GM19099 (cell line): ENCODE measurements around the gene PTPRK.

ENCODE experiments used
- POLR2A ChIP-seq: IDR thresholded peaks from 3 replicates; pipeline ENCODE4 v1.6.1; 2011; ENCODE audit warnings: low read depth; ENCODE audit not compliant: insufficient read length; ENCODE audit errors: extremely low read depth

PTPRK gene

DNA sequence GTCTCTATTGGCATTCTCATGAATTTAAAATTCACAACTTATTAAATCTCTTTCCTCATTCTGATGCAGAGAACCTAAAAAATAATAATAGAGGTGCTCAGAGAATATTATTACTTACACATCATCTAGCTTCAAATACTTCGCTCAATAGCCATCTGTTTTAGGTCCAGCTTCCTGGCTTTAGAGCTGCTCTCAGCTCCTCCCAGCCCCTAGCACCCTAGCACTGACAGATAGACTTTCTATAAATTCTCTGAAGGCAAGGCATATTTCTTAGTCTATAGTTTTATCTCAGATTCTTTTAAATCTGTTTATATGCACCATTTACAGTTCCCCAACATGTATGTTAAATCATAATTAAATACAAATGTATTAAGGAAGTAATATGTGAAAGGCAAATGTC, 281.3 kb downstream of the PTPRK start:
- TF ChIP-seq POLR2A: no peak

- no peak for TF ChIP-seq POLR2A
Observed at GRCh38 chr6:128238225-128238624, 282.2 kb downstream of the PTPRK start.

GRCh38 chr6:128235556-128235955, 284.8 kb downstream of the PTPRK start:
- no peak for TF ChIP-seq POLR2A

- TF ChIP-seq POLR2A: no peak
Observed at GRCh38 chr6:128233531-128233930, 286.9 kb downstream of the PTPRK start.

DNA sequence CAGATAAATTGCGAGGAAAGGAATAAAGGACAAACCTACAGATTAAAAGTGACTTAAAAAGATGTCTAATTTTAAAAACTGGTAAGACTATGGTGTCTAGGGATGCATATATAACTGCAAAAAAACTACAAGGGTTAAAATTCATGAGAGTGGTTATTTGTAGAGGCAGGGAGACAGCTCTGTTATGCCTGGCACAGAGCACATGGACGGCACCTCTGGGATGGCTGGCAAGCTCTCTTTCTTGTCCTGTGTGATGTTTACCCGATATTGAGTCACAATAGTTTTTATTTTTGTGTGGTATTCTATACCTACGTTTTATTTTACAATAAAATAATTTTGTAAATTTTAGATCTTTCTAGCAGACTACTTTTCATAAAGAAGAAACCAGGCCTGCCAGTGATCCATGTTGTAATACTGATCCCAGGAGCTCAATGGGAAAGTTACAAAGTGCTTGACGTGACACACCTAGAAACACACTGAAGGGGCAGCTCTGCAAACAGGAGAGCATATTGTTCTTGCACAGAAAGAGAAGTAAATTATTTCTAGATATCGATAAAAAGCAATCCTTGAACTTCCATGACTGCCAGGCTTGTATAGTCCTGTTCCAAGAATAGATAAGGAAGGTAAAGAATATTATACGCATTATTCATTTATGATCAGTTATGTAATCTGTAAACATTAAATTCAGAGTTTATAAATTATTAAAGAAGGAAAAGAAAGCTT, 290.0 kb downstream of the PTPRK start:
- TF ChIP-seq POLR2A: no peak

DNA sequence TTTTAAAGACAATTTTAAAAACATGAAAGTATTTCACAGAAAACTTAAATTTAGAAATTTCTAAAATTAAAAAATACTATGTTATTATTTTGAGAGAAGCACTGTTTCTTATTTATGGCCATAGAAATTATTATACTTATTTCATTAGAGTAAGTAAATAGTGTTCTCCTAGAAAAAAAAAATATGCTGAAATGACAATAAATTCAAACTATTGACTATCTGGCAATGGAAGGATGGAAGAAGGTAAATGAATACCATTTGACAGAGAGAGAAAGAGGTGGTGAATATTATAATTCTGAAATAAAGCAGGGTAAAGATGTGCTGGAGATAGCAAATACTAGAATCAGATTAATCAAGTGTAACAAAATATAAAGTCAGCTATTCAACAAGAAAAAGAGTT, 294.8 kb downstream of the PTPRK start:
- TF ChIP-seq POLR2A: no peak

- no peak for TF ChIP-seq POLR2A
Observed at GRCh38 chr6:128216917-128217316, 303.5 kb downstream of the PTPRK start.

DNA sequence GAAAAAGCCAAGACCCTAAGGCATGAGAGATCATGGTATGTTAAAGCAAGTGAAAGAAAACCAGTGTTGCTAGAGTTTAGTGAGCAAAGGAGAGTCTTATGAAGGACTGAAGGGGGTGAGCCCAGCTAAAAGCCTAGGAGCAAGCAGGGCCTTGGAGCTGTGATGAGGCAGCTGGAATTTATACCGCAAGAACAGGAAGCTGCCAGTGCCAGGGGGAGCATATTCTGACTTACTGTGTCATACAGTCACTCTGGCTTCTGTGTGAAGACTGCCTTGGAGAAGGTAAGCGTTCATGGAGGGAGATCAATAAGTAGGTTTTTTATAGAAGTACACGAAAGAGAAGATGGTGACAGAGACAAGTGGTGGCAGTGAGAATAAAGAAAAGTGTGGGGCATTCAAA, 310.6 kb downstream of the PTPRK start:
- TF ChIP-seq POLR2A: no peak

- TF ChIP-seq POLR2A: no peak
Observed at GRCh38 chr6:128208851-128209580, 311.4 kb downstream of the PTPRK start.

- TF ChIP-seq POLR2A: no peak
Observed at GRCh38 chr6:128208078-128208477, 312.3 kb downstream of the PTPRK start.

- TF ChIP-seq POLR2A: no peak
Observed at GRCh38 chr6:128206610-128207426, 313.6 kb downstream of the PTPRK start.

DNA sequence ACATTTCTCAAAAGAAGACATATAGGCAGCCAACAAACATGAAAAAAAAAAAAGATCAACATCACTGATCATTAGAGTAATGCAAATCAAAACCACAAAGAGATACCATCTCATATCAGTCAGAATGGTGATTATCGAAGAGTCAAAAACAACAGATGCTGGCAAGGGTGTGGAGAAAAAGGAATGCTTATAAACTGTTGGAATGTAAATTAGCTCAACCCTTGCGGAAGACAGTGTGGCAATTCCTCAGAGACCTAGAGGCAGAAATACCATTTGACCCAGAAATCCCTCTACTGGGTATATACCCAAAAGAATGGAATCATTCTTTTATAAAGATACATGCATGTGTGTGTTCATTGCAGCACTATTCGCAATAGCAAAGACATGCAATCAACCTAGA, 315.8 kb downstream of the PTPRK start:
- no peak for TF ChIP-seq POLR2A

DNA sequence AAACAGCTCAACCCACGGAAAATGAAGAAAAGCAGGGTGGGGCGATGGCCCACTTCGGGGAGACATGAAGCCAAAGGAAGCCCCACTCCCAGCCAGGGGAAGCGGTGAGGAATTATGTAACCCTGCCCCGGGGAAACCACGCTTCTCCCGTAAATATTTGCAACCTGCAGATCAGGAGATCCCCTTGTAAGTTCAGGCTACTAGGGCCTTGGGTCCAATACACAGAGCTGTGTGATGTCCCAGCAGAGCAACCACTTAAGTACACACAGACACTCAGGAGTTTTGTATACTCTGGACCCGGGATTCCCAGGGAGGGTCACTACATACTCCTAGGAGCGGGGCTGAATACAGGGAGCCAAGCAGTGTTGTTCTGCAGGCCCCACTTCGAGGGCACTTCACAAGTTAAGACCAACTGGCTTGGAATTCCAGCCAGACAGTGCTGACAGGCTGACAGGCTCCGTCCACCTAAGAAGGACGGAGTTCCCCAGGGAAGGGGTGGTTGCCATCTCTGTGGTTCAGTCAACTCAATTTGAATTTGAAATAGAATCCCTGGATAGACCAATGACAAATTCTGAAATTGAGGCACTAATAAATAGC, 318.1 kb downstream of the PTPRK start:
- no peak for TF ChIP-seq POLR2A

- no peak for TF ChIP-seq POLR2A
Observed at GRCh38 chr6:128200789-128201188, 319.6 kb downstream of the PTPRK start.

DNA sequence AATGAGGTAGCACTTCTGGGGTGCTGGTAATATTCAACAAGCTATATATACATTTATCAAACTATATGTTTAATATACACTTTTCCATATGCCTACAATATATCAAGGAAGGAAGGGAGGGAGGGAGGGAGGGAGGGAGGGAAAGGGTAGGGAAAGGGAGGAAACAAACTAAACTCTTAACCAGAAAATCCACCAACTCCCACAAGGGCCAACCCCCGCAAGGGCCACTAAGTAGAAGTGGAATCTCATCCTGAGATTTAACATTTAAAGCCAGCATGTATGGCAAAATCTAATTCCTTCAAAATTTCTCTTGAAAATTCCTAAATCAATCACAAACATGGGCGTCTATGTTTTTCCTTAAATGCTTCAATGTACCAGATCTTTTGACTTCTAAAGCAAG, 320.9 kb downstream of the PTPRK start:
- no peak for TF ChIP-seq POLR2A
